Fibroblast of mammary gland (primary cell): ENCODE measurements around the gene SLC26A4.
A peak's percentile ranks its signal among the peaks of the same experiment; 100 is the strongest.

ENCODE experiments used
- DNase-seq: peaks from one replicate; pipeline ENCODE4 v3.0.0-alpha.2; 2010; ENCODE audit warnings: low read depth
- H3K4me3 ChIP-seq: 2 replicates; pipeline ENCODE4 v1.5.1; 2011; ENCODE audit warnings: low read depth, mild to moderate bottlenecking, low read length, moderate library complexity; ENCODE audit not compliant: control insufficient read depth
- CTCF ChIP-seq: conservative IDR thresholded peaks from 2 replicates; pipeline ENCODE4 v1.5.1; 2011; ENCODE audit warnings: low read depth, low read length, inconsistent platforms; ENCODE audit not compliant: control insufficient read depth, insufficient read depth

SLC26A4 gene

DNA sequence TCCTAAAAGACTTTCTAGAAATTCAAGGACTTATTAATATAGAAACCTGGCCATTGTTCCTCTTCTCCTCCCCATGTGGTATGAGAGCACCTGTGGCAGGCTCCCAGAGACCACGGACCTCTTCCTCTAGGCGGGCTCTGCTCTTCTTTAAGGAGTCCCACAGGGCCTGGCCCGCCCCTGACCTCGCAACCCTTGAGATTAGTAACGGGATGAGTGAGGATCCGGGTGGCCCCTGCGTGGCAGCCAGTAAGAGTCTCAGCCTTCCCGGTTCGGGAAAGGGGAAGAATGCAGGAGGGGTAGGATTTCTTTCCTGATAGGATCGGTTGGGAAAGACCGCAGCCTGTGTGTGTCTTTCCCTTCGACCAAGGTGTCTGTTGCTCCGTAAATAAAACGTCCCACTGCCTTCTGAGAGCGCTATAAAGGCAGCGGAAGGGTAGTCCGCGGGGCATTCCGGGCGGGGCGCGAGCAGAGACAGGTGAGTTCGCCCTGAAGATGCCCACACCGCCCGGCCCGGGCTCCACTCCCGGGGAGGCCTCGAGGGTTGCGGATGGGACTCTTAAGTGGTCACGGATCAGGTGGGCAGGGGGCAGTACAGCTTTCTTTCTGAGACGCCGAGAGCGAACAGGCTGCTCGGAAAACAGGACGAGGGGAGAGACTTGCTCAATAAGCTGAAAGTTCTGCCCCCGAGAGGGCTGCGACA, at the start of gene SLC26A4:
SLC26A4 (plus strand) TSS at position 448 of the 700 bp plus-strand sequence. CDS start 814 bp downstream, outside the sequence.
- TF ChIP-seq CTCF: no peak
- H3K4me3 ChIP-seq: peak within 1 kb of the TSS; percentile 42
- no peak for DNase-seq

DNA sequence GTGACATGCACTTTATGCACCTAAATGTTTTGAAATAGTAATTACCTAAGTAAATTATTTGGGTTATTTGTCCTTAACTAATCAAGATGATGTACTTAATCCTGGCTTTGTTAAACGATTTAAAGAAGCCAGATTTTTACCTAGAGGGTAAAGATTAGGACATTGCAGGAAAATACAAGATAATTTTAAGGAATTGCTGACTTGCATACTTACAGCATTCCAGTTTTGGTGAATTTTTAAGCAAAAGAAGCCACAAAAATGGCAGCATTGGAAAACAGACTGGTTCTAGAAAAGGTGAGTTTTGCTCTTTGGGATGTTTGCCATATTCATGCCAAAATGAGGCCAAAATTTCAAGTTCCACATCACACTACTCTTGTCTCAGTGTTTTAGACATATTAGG, 47.2 kb upstream of the SLC26A4 start:
- H3K4me3 ChIP-seq: no peak overlapping the region
- no peak for DNase-seq
- TF ChIP-seq CTCF: no peak

DNA sequence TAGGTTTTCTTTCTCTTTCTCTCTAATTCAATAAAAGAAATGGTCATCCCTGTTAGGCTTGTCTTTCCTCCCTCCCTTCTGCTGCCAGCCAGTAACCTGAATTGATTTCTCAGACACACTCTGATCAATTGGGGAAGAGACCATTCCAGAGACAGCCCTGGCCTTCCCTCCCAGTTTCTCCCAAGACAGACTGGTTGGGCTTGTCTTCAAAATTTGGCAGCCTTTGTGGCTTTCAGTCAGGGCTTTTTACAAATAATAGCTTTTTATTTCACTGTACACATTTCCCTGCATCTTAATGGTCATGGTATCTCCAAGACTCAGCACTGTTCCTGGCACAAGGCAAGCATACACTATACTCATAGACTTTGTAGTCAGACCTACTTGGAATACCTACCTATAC, 46.7 kb upstream of the SLC26A4 start:
- TF ChIP-seq CTCF: no peak
- DNase-seq: peak; percentile 30
- H3K4me3 ChIP-seq: no peak overlapping the region

DNA sequence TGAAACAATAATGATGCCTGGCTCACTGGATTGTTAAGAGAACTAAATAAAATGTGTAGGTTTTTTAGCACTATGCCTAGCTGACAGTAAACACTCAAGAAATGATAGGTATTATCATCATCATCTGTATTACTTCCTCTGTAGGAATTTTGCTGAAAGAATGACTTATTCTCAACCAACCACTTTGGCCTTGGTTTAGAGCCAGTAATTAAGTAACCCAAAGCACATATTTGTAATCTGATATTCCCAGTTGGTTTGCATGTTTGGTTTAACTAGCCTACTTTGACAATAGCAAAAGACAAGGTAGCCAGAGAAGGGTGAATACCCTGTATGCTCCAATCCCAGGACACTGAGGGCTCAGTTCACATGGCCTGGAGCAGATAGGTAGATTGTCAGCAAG, 46.2 kb upstream of the SLC26A4 start:
- peak; percentile 89 for DNase-seq

GRCh38 chr7:107615910-107616680, 44.5 kb upstream of the SLC26A4 start:
- DNase-seq: peak; percentile 7
- TF ChIP-seq CTCF: no peak
- no peak overlapping the region for H3K4me3 ChIP-seq

More for the DNA sequence above, 46.2 kb upstream of the SLC26A4 start:
- no peak for TF ChIP-seq CTCF
- H3K4me3 ChIP-seq: no peak overlapping the region

GRCh38 chr7:107622429-107622828, 38.2 kb upstream of the SLC26A4 start:
- peak; percentile 90 for DNase-seq
- H3K4me3 ChIP-seq: no peak overlapping the region
- TF ChIP-seq CTCF: no peak
